DMS153 (cell line): ENCODE measurements around the gene SCAND1.
"Not testable (repeated sequence)": the region's sequence is repeated elsewhere in the genome, so short reads cannot be mapped to it uniquely, and the experiment has no call there.

Experiments
- DNase-seq: peaks from one replicate; lab custom pipeline; 2025; lab: John Stamatoyannopoulos, UW

The SCAND1 gene

GRCh38 chr20:35959291-35959690 is 5.0 kb upstream of the SCAND1 start:
- not testable (repeated sequence) for DNase-seq

GRCh38 chr20:35956616-35957015 is 2.3 kb upstream of the SCAND1 start:
- no peak for DNase-seq

GRCh38 chr20:35954907-35955251 is 577 bp upstream of the SCAND1 start:
- peak; percentile 1 for DNase-seq

- no peak for DNase-seq
Measured at GRCh38 chr20:35953387-35954199, 709 bp downstream of the SCAND1 start.

- no peak for DNase-seq
Measured at GRCh38 chr20:35952480-35953386, 1.6 kb downstream of the SCAND1 start.

- not testable (repeated sequence) for DNase-seq
Measured at GRCh38 chr20:35952080-35952479, 2.2 kb downstream of the SCAND1 start.

GRCh38 chr20:35950093-35950492 is 4.2 kb downstream of the SCAND1 start:
- DNase-seq = no peak

- no peak for DNase-seq
Measured at GRCh38 chr20:35947907-35948306, 6.4 kb downstream of the SCAND1 start.

- DNase-seq = no peak
Measured at GRCh38 chr20:35947489-35947888, 6.8 kb downstream of the SCAND1 start.

GRCh38 chr20:35942243-35942642 is 12.1 kb downstream of the SCAND1 start:
- DNase-seq = no peak

- no peak for DNase-seq
Measured at GRCh38 chr20:35941620-35942019, 12.7 kb downstream of the SCAND1 start.

GRCh38 chr20:35939264-35939663 is 15.0 kb downstream of the SCAND1 start:
- DNase-seq = no peak

- DNase-seq = no peak
Measured at GRCh38 chr20:35934050-35934449, 20.3 kb downstream of the SCAND1 start.

- DNase-seq = no peak
Measured at GRCh38 chr20:35929301-35929700, 25.0 kb downstream of the SCAND1 start.

GRCh38 chr20:35920523-35920922 is 33.8 kb downstream of the SCAND1 start:
- DNase-seq = no peak

- no peak for DNase-seq
Measured at GRCh38 chr20:35918021-35918420, 36.3 kb downstream of the SCAND1 start.

GRCh38 chr20:35917077-35917476 is 37.2 kb downstream of the SCAND1 start:
- no peak for DNase-seq

- DNase-seq = no peak
Measured at GRCh38 chr20:35912881-35913280, 41.4 kb downstream of the SCAND1 start.

GRCh38 chr20:35910254-35910653 is 44.0 kb downstream of the SCAND1 start:
- no peak for DNase-seq

- no peak for DNase-seq
Measured at GRCh38 chr20:35909796-35910195, 44.5 kb downstream of the SCAND1 start.

- no peak for DNase-seq
Measured at GRCh38 chr20:35909176-35909575, 45.1 kb downstream of the SCAND1 start.

- DNase-seq = no peak
Measured at GRCh38 chr20:35908007-35908406, 46.3 kb downstream of the SCAND1 start.
